GM13977 (cell line): ENCODE results near the gene ASL.
"Not testable (repeated sequence)": the region's sequence is repeated elsewhere in the genome, so short reads cannot be mapped to it uniquely, and the experiment has no call there.

Source experiments
- DNase-seq: peaks from one replicate; pipeline ENCODE4 v3.0.0; 2012; ENCODE audit warnings: low spot score
- in situ Hi-C: fragments of 300-500 bp; cut with MboI; formaldehyde crosslinking; loops from one replicate; pipeline ENCODE4 v1.12.0; 2022; ENCODE audit warnings: low sequenced_read_pairs, low pct_unique_long_range_greater_than_20kb, mixed read lengths, inconsistent platforms; ENCODE audit not compliant: unreplicated experiment
- TF ChIP-seq, protein P1 (sequence below): IDR thresholded peaks from 2 replicates; pipeline ENCODE4 v1.5.1; 2012; ENCODE audit warnings: mild to moderate bottlenecking, control low read depth; ENCODE audit not compliant: insufficient read depth; ENCODE audit errors: extremely low read depth, missing control alignments

Gene ASL

DNA sequence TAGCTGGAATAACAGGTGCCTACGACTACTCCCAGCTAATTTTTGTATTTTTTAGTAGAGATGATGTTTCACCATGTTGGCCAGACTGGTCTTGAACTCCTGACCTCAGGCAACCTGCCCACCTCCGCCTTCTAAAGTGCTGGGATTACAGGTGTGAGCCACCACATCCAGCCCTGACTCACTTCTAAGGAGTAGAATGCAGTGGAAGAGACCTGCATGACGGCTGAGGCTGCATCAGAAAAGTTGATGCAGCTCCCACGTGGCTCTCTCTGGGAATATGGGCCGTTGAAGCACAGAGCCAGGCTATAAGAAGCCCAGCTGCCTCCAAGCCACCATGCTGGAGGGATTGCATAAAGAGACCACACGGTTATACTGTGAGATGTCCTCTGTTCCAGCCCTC lies 21.6 kb upstream of the ASL start:
- in situ Hi-C loops, result no loop called here
- TF ChIP-seq, protein P1, sequence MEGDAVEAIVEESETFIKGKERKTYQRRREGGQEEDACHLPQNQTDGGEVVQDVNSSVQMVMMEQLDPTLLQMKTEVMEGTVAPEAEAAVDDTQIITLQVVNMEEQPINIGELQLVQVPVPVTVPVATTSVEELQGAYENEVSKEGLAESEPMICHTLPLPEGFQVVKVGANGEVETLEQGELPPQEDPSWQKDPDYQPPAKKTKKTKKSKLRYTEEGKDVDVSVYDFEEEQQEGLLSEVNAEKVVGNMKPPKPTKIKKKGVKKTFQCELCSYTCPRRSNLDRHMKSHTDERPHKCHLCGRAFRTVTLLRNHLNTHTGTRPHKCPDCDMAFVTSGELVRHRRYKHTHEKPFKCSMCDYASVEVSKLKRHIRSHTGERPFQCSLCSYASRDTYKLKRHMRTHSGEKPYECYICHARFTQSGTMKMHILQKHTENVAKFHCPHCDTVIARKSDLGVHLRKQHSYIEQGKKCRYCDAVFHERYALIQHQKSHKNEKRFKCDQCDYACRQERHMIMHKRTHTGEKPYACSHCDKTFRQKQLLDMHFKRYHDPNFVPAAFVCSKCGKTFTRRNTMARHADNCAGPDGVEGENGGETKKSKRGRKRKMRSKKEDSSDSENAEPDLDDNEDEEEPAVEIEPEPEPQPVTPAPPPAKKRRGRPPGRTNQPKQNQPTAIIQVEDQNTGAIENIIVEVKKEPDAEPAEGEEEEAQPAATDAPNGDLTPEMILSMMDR, result no peak
- no peak for DNase-seq

DNA sequence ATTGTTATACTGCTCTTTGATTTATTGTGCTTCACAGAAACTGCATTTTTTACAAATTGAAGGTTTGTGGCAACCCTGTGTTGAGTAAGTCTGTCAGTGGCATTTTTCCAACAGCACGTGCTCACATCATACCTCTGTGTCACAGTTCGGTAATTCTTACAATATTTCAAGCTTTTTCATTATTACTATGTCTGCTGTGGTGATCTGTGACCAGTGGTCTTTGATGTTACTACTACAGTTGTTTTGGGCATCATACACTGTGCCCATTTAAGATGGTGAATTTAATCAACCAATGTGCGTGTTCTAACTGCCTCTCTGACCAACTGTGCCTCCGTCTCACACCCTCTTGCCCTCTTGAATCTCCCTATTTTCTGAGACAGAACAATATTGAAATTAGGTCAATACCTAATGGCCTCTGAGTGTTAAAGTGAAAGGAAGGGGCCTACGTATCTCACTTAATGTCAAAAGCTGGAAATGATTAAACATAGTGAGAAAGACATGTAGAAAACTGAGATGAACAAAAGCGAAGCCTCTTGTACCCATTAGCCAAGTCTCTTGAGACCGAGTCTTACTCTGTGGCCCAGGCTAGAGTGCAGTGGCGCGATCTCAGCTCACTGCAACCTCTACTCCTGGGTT lies 20.2 kb upstream of the ASL start:
- peak; percentile 49 for DNase-seq
- in situ Hi-C loops, result no loop called here
- TF ChIP-seq, protein P1, result no peak

DNA sequence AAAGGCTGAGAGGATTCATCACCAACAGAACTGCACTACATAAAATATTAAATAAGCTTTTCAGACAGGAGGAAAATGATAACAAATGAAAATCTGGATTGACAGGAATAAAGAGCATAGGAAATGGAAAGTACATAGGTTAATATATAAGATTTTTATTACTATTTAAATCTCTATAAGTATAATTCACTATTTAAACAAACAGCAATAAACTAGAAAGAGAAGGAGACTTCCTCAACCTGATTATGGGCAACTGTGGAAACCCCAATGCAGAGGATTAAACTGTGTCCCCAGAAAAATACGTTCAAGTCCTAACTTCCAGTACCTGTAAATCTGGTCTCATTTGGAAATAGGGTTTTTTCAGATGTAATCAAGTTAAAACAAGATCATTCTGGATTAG lies 14.8 kb upstream of the ASL start:
- TF ChIP-seq, protein P1, result no peak
- DNase-seq, result no peak
- in situ Hi-C loops, result no loop called here

DNA sequence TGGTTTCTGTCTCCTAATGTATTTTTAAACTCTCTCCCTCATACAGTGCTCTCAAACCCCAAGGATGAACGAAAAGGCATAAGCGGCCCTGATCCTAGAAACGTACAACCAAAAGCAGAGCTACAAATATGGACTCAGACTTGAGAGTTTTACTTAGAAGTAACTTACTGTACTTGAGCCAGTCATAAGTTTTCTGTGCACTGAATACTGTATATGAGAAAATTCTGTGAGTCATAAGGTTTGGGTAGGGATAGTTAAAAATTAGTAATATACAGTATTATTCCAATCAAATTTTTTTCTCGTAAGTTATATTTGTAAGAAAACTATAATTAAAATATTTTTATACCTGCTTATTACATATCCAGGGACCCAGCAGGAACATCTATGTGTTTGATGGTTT lies 5.9 kb upstream of the ASL start:
- TF ChIP-seq, protein P1, result no peak
- DNase-seq, result no peak
- in situ Hi-C loops, result no loop called here

DNA sequence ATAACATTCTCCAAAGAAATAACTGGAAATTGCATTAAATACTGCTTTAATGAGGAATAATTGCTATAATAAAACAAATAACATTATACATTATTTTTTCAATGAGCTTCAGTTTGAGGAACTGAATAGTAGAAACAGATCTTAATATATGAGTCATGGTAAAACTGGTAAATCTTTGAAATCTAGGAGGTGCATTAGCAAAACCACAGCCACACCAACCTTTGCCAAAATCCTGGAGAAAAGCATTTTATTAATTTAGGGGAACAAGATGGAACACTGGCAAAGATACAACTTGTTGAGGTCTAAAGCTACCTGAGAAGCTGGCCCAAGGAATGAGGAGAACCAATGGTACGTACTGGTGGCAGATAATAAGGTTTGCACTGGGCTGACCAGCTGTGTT lies 5.4 kb upstream of the ASL start:
- no peak for DNase-seq

DNA sequence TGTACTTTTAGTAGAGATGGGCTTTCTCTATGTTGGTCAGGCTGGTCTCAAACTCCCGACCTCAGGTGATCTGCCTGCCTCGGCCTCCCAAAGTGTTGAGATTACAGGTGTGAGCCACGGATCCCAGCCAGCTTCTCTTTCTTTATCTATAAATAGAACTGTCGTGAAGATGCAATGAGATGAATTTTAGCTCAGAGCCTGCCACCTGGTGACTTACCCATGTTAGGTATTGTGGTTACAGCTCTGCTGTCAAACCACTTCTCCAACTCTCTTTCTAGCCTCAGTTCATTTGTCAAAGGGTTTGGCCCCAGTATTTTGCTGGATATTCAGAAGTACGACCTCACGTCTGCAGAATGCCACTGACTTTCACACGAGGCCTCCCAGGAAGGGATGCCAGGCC lies 3.4 kb upstream of the ASL start:
- TF ChIP-seq, protein P1, result peak; percentile 11
- in situ Hi-C loops, result not testable (repeated sequence)

More for the DNA sequence above, 5.4 kb upstream of the ASL start:
- in situ Hi-C loops, result no loop called here
- TF ChIP-seq, protein P1, result no peak

More for the DNA sequence above, 3.4 kb upstream of the ASL start:
- DNase-seq, result not testable (repeated sequence)
